DOHH2 (cell line): Measurements from ENCODE around the gene SRSF5.

Source experiments
- EZH2phosphoT487 ChIP-seq: fragments of 200-600 bp; sonication (generic); IDR thresholded peaks from 2 replicates; pipeline ENCODE4 v1.6.1; 2017; ENCODE audit warnings: borderline replicate concordance, mild to moderate bottlenecking, antibody characterized with exemption, low read length, moderate library complexity, mixed read lengths
- TF ChIP-seq, protein P1 (sequence below): fragments of 200-600 bp; sonication (generic); IDR thresholded peaks from one replicate; pipeline ENCODE4 v1.5.1; 2014; ENCODE audit warnings: antibody characterized with exemption, mild to moderate bottlenecking, low read depth, low read length; ENCODE audit not compliant: poor library complexity, severe bottlenecking

DNA sequence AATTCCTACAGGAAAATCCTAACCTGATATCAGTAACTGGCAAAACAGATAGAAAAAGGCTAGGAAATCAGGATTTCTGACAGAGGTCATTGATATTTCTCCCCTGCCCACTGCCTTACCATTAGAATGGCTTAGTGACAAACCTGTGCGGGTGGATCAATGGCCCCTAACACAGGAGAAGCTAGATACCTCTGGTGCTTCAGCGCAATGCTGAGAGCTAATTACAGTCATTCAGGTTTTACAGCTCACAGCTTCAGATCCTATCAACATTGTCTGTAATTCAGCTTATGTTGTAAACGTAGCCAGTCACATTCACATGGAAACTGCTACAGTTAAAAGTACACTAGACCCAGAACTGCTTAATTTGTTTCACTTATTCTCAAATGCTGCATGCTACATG lies 47.5 kb downstream of the SRSF5 start:
- no peak for TF ChIP-seq EZH2phosphoT487
- TF ChIP-seq, protein P1, sequence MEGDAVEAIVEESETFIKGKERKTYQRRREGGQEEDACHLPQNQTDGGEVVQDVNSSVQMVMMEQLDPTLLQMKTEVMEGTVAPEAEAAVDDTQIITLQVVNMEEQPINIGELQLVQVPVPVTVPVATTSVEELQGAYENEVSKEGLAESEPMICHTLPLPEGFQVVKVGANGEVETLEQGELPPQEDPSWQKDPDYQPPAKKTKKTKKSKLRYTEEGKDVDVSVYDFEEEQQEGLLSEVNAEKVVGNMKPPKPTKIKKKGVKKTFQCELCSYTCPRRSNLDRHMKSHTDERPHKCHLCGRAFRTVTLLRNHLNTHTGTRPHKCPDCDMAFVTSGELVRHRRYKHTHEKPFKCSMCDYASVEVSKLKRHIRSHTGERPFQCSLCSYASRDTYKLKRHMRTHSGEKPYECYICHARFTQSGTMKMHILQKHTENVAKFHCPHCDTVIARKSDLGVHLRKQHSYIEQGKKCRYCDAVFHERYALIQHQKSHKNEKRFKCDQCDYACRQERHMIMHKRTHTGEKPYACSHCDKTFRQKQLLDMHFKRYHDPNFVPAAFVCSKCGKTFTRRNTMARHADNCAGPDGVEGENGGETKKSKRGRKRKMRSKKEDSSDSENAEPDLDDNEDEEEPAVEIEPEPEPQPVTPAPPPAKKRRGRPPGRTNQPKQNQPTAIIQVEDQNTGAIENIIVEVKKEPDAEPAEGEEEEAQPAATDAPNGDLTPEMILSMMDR: no peak
